ENCODE data around the gene CHST9. TPM values are rescaled to one million over a fixed set of nuclear protein-coding genes. Genes with fewer than 3 reads are reported as not detected.
"Not testable (repeated sequence)": the region's sequence is repeated elsewhere in the genome, so short reads cannot be mapped to it uniquely, and the experiment has no call there.

The CHST9 gene
- total and polyA plus RNA-seq, 2 experiments from 2014 or later = 15.5 to 16.8 TPM

DNA sequence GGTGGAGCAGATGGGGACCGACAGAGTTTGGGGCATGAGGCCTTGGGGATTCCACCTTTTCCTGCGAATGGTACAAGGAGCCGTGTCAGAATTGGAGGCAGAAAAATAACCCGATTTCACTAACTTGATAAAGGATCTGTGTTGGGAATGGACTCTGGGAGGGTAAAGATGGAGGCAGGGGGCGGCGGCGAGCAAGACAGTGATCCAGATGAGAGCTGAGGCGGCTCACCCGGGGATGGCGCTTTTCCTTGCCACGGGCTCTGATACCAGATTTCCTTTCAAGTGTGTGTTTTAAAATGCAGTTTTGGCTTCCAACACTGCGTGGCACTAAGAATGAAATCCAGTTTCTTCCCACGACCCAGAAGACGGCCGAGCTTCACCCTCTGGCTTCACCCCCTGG is 212.6 kb downstream of the CHST9 start:
- H3K79me2 ChIP-seq (replicated peaks; ENCODE audit: insufficient read depth); H3K4me1 ChIP-seq (ENCODE audit: insufficient read depth); H3K4me3 ChIP-seq; H3K4me1 Mint-ChIP-seq; H3K9me2 ChIP-seq (ENCODE audit: insufficient read depth); H3K27ac Mint-ChIP-seq; H4K20me1 ChIP-seq (replicated peaks; ENCODE audit: insufficient read depth); H3K36me3 ChIP-seq (ENCODE audit: insufficient read depth); H3K27ac ChIP-seq (ENCODE audit: low read depth); ATAC-seq; H3F3A ChIP-seq (replicated peaks; ENCODE audit: low read depth); H3K36me3 Mint-ChIP-seq (ENCODE audit: low read depth); H3K27me3 ChIP-seq (ENCODE audit: insufficient read depth); H2AFZ ChIP-seq; H3K4me3 Mint-ChIP-seq; H3K4me2 ChIP-seq; DNase-seq (ENCODE audit: low spot score); H3K9me3 Mint-ChIP-seq; H3K27me3 Mint-ChIP-seq (ENCODE audit: insufficient read depth, low read depth, poor library complexity): not testable (repeated sequence)
- TF ChIP-seq, protein P1, sequence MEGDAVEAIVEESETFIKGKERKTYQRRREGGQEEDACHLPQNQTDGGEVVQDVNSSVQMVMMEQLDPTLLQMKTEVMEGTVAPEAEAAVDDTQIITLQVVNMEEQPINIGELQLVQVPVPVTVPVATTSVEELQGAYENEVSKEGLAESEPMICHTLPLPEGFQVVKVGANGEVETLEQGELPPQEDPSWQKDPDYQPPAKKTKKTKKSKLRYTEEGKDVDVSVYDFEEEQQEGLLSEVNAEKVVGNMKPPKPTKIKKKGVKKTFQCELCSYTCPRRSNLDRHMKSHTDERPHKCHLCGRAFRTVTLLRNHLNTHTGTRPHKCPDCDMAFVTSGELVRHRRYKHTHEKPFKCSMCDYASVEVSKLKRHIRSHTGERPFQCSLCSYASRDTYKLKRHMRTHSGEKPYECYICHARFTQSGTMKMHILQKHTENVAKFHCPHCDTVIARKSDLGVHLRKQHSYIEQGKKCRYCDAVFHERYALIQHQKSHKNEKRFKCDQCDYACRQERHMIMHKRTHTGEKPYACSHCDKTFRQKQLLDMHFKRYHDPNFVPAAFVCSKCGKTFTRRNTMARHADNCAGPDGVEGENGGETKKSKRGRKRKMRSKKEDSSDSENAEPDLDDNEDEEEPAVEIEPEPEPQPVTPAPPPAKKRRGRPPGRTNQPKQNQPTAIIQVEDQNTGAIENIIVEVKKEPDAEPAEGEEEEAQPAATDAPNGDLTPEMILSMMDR (conservative IDR thresholded peaks at IDR 0.05; ENCODE audit: low read depth in 2 of 2) = peak in 1 of 2 experiments; percentile 30; a peak in 1 of 4 replicates

DNA sequence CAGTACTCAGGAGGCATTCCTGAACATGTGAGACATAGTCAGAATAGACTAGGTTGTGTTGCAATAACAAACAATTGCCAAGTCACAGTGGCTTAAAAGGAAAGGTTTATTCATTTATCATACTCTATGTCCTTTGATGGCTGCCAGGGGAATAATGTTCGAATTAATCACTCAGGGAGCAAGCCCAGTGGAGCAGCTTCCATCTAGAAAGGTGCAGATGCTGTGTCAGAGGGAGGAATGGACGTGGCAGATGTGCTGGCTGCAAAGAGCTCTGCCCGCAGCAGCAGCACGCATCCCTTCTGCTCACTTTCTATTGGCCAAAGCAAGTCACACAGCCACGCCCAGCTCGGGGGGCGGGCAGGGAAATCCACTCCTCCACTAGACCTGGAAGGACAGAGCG is 213.7 kb downstream of the CHST9 start:
- no peaks in the 10 kb centered on the region for H3F3A ChIP-seq (replicated peaks; ENCODE audit: low read depth)
- no peak for DNase-seq (ENCODE audit: low spot score)
- H3K36me3 Mint-ChIP-seq (ENCODE audit: low read depth) = peaks cover 3% of the 10 kb centered on the region; the same call in 2 of the 3 replicates
- TF ChIP-seq ZNF331 (CRISPR knock-in tag; IDR thresholded peaks at IDR 0.05; ENCODE audit: low read depth) (no peak), POLR2AphosphoS5 (IDR thresholded peaks at IDR 0.05; ENCODE audit: low read depth) (no peak), EZH2phosphoT487 (IDR thresholded peaks at IDR 0.05; ENCODE audit: unreplicated experiment) (no peak), STAT1 (IDR thresholded peaks at IDR 0.05; ENCODE audit: unreplicated experiment) (no peak), CREB1 (CRISPR knock-in tag; IDR thresholded peaks at IDR 0.05; ENCODE audit: low read depth) (no peak), EZH2 (IDR thresholded peaks at IDR 0.05; ENCODE audit: low read depth, unreplicated experiment) (no peak)
- TF ChIP-seq, protein P2, sequence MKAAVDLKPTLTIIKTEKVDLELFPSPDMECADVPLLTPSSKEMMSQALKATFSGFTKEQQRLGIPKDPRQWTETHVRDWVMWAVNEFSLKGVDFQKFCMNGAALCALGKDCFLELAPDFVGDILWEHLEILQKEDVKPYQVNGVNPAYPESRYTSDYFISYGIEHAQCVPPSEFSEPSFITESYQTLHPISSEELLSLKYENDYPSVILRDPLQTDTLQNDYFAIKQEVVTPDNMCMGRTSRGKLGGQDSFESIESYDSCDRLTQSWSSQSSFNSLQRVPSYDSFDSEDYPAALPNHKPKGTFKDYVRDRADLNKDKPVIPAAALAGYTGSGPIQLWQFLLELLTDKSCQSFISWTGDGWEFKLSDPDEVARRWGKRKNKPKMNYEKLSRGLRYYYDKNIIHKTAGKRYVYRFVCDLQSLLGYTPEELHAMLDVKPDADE (IDR thresholded peaks at IDR 0.05) = no peak
- TF ChIP-seq, protein P3, sequence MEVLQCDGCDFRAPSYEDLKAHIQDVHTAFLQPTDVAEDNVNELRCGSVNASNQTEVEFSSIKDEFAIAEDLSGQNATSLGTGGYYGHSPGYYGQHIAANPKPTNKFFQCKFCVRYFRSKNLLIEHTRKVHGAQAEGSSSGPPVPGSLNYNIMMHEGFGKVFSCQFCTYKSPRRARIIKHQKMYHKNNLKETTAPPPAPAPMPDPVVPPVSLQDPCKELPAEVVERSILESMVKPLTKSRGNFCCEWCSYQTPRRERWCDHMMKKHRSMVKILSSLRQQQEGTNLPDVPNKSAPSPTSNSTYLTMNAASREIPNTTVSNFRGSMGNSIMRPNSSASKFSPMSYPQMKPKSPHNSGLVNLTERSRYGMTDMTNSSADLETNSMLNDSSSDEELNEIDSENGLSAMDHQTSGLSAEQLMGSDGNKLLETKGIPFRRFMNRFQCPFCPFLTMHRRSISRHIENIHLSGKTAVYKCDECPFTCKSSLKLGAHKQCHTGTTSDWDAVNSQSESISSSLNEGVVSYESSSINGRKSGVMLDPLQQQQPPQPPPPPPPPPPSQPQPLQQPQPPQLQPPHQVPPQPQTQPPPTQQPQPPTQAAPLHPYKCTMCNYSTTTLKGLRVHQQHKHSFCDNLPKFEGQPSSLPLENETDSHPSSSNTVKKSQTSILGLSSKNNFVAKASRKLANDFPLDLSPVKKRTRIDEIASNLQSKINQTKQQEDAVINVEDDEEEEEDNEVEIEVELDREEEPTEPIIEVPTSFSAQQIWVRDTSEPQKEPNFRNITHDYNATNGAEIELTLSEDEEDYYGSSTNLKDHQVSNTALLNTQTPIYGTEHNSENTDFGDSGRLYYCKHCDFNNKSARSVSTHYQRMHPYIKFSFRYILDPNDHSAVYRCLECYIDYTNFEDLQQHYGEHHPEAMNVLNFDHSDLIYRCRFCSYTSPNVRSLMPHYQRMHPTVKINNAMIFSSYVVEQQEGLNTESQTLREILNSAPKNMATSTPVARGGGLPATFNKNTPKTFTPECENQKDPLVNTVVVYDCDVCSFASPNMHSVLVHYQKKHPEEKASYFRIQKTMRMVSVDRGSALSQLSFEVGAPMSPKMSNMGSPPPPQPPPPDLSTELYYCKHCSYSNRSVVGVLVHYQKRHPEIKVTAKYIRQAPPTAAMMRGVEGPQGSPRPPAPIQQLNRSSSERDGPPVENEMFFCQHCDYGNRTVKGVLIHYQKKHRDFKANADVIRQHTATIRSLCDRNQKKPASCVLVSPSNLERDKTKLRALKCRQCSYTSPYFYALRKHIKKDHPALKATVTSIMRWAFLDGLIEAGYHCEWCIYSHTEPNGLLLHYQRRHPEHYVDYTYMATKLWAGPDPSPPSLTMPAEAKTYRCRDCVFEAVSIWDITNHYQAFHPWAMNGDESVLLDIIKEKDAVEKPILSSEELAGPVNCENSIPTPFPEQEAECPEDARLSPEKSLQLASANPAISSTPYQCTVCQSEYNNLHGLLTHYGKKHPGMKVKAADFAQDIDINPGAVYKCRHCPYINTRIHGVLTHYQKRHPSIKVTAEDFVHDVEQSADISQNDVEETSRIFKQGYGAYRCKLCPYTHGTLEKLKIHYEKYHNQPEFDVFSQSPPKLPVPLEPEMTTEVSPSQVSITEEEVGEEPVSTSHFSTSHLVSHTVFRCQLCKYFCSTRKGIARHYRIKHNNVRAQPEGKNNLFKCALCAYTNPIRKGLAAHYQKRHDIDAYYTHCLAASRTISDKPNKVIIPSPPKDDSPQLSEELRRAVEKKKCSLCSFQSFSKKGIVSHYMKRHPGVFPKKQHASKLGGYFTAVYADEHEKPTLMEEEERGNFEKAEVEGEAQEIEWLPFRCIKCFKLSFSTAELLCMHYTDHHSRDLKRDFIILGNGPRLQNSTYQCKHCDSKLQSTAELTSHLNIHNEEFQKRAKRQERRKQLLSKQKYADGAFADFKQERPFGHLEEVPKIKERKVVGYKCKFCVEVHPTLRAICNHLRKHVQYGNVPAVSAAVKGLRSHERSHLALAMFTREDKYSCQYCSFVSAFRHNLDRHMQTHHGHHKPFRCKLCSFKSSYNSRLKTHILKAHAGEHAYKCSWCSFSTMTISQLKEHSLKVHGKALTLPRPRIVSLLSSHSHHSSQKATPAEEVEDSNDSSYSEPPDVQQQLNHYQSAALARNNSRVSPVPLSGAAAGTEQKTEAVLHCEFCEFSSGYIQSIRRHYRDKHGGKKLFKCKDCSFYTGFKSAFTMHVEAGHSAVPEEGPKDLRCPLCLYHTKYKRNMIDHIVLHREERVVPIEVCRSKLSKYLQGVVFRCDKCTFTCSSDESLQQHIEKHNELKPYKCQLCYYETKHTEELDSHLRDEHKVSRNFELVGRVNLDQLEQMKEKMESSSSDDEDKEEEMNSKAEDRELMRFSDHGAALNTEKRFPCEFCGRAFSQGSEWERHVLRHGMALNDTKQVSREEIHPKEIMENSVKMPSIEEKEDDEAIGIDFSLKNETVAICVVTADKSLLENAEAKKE (CRISPR knock-in tag; IDR thresholded peaks at IDR 0.05) = no peak
- TF ChIP-seq, protein P4, sequence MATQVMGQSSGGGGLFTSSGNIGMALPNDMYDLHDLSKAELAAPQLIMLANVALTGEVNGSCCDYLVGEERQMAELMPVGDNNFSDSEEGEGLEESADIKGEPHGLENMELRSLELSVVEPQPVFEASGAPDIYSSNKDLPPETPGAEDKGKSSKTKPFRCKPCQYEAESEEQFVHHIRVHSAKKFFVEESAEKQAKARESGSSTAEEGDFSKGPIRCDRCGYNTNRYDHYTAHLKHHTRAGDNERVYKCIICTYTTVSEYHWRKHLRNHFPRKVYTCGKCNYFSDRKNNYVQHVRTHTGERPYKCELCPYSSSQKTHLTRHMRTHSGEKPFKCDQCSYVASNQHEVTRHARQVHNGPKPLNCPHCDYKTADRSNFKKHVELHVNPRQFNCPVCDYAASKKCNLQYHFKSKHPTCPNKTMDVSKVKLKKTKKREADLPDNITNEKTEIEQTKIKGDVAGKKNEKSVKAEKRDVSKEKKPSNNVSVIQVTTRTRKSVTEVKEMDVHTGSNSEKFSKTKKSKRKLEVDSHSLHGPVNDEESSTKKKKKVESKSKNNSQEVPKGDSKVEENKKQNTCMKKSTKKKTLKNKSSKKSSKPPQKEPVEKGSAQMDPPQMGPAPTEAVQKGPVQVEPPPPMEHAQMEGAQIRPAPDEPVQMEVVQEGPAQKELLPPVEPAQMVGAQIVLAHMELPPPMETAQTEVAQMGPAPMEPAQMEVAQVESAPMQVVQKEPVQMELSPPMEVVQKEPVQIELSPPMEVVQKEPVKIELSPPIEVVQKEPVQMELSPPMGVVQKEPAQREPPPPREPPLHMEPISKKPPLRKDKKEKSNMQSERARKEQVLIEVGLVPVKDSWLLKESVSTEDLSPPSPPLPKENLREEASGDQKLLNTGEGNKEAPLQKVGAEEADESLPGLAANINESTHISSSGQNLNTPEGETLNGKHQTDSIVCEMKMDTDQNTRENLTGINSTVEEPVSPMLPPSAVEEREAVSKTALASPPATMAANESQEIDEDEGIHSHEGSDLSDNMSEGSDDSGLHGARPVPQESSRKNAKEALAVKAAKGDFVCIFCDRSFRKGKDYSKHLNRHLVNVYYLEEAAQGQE (IDR thresholded peaks at IDR 0.05; ENCODE audit: unreplicated experiment) = no peak

More for the DNA sequence above, 213.7 kb downstream of the CHST9 start:
- Histone ChIP-seq H3K79me2 (replicated peaks; ENCODE audit: insufficient read depth) (no peaks in the 10 kb centered on the region), H3K27ac (ENCODE audit: low read depth) (no peak overlapping the region), H3K4me1 (ENCODE audit: insufficient read depth) (no peaks in the 10 kb centered on the region), H2AFZ (no peak overlapping the region), H3K9me2 (ENCODE audit: insufficient read depth) (no peaks in the 10 kb centered on the region), H3K36me3 (ENCODE audit: insufficient read depth) (no peaks in the 10 kb centered on the region), H3K4me3 (no peak overlapping the region), H3K4me2 (no peak overlapping the region), H3K27me3 (ENCODE audit: insufficient read depth) (no peaks in the 10 kb centered on the region), H4K20me1 (replicated peaks; ENCODE audit: insufficient read depth) (no peaks in the 10 kb centered on the region)
- H3K27me3 Mint-ChIP-seq (ENCODE audit: insufficient read depth, low read depth, poor library complexity) = peaks cover 7% of the 10 kb centered on the region
- H3K4me1 Mint-ChIP-seq = peaks cover 11% of the 10 kb centered on the region
- no peaks in the 10 kb centered on the region; the same call in 2 of the 3 replicates for H3K9me3 Mint-ChIP-seq
- H3K27ac Mint-ChIP-seq = no peak overlapping the region
- no peak overlapping the region for H3K4me3 Mint-ChIP-seq
- ATAC-seq = no peak
